Sigmoid colon (tissue), 7 donors: ENCODE data around the gene BTNL3. TPM values are rescaled to one million over a fixed set of nuclear protein-coding genes. Genes with fewer than 3 reads are reported as not detected.

ENCODE experiments used
- DNase-seq: peaks from one replicate; pipeline ENCODE4 v3.0.0-alpha.2; 2019
- H3K27ac ChIP-seq, 4 donors: fragments of 200-600 bp; sonication (generic); one replicate each; pipeline ENCODE4 v1.5.1; 2016 to 2019; ENCODE audit warnings: mild to moderate bottlenecking in 1 of 4
- H3K27me3 ChIP-seq, 3 donors: fragments of 200-600 bp; sonication (generic); one replicate each; pipeline ENCODE4 v1.5.1; 2019; ENCODE audit warnings: mild to moderate bottlenecking in 1 of 3
- H3K36me3 ChIP-seq, 4 donors: fragments of 200-600 bp; sonication (generic); one replicate each; pipeline ENCODE4 v1.5.1; 2016 to 2019
- H3K4me1 ChIP-seq, 4 donors: fragments of 200-600 bp; sonication (generic); one replicate each; pipeline ENCODE4 v1.5.1; 2017 to 2019
- H3K4me3 ChIP-seq, 4 donors: fragments of 200-600 bp; sonication (generic); one replicate each; pipeline ENCODE4 v1.5.1; 2017 to 2019; ENCODE audit warnings: mild to moderate bottlenecking in 2 of 4, moderate library complexity in 1 of 4
- H3K9me3 ChIP-seq, 4 donors: fragments of 200-600 bp in 3 of 4; sonication (generic) in 3 of 4; one replicate each; pipeline versions ENCODE4 v1.5.1 to v1.6.1; 2013 to 2019
- CTCF ChIP-seq, 4 experiments: fragments of 450-650 bp in 3 of 4; fragments of 200-600 bp in 1 of 4; IDR thresholded peaks; one replicate each; pipeline ENCODE4 v1.5.1; 2016 to 2019; ENCODE audit warnings: antibody characterized with exemption in 4 of 4, mild to moderate bottlenecking in 3 of 4, moderate library complexity in 2 of 4
- EP300 ChIP-seq, 4 donors: sonication (generic); formaldehyde crosslinking; IDR thresholded peaks; one replicate each; pipeline ENCODE4 v1.6.1; 2017; ENCODE audit warnings: antibody characterized with exemption in 4 of 4
- POLR2A ChIP-seq, 2 donors: fragments of 450-650 bp; IDR thresholded peaks; one replicate each; pipeline ENCODE4 v1.6.1; 2016; ENCODE audit warnings: antibody characterized with exemption in 2 of 2, mild to moderate bottlenecking in 2 of 2, moderate library complexity in 2 of 2
- POLR2AphosphoS5 ChIP-seq, 4 donors: sonication (generic); formaldehyde crosslinking; IDR thresholded peaks; one replicate each; pipeline ENCODE4 v1.6.1; 2017; ENCODE audit warnings: antibody characterized with exemption in 4 of 4
- WGBS, 2 donors: extraction: QIAGEN DNeasy Blood & Tissue Kit; methylation state at CpG; one replicate each; pipeline ENCODE4 v1.1.7; 2013; 5-methylcytosine and 5-hydroxymethylcytosine counted together
- intact Hi-C: fragments of 100-400 bp; cut with DNase I; formaldehyde crosslinking; loops from one replicate; pipeline ENCODE4 v1.15.1; 2023
- polyA plus RNA-seq, 3 donors: library from polyadenylated mRNA; stranded (reverse); fragments of 200-250 nt; gene quantifications; one replicate each; pipeline ENCODE4 v1.2.3, GENCODE V29; 2013
- total RNA-seq, 4 donors: library from RNA; depleted of rRNA; stranded (reverse); fragments of >200 nt; gene quantifications; one replicate each; pipeline ENCODE4 v1.1.0, GENCODE V29; 2016
- donor health status: healthy with polysubstance abuse.
- donor health status: Bipolar disorder and iron deficiency.
- donor health status: healthy.

BTNL3 gene
- total and polyA plus RNA-seq, 7 donors = 0.36 to 25.6 (median 18.1) TPM; not detected in 3

DNA sequence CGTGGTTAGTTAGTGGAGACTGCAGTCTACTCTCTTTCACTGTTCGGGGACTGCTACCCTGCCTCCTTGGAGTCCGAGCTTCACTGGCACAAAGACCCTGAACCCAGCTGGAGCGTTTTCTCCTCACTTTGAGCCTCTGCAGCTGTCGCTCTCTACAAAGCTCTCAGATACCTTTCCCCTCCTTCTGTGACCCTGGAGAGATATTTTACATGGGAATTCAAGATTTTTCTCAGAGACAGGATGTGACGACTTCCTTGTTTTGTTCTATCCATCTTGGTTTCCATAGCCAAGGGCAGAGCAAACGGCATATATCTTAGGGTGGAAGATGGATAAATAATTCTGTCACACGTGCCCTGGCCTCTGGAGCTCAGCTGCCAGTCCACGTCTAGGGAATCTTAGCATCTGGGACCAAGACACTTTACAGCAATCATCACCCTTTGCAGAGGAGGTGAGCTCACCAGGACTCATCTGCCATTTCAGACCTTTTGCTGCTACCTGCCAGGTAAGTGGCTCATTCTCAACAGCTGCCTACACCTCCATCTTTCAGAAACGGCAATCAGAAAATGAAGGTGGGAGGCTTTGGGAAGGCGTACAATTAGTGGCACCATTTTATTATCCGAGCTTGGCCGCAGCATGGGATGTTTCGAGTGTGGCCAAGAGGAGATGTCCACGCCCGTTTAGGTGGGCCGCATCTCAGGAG lies 51.4 kb downstream of the BTNL3 start, which contains the start of gene BTNL9:
Gene BTNL9, plus strand, starts transcription at position 336 of the 700 bp plus-strand sequence. CDS start 5,224 bp downstream, outside the sequence.
- intact Hi-C loops = no loop called here
- TF ChIP-seq POLR2AphosphoS5 (IDR thresholded peaks at IDR 0.05) = no peak
- TF ChIP-seq POLR2A (IDR thresholded peaks at IDR 0.05) = no peak
- TF ChIP-seq EP300 (IDR thresholded peaks at IDR 0.05) = no peak
- TF ChIP-seq CTCF (IDR thresholded peaks at IDR 0.05) = no peak
- H3K4me1 ChIP-seq = no peaks in the 10 kb centered on the region
- WGBS, 2 donors = 56 to 71% methylated on average over 17 of the region's 17 CpGs
- no peaks in the 10 kb centered on the region for H3K36me3 ChIP-seq
- peak within 1 kb of the TSS in 1 of 4 donors; percentile 8 for H3K4me3 ChIP-seq
- H3K9me3 ChIP-seq = no peaks in the 10 kb centered on the region
- no peak for DNase-seq
- H3K27me3 ChIP-seq = peaks cover 0 to 45% (median 0%) of the 10 kb centered on the region in 3 donors
- no peak within 1 kb of the TSS for H3K27ac ChIP-seq

DNA sequence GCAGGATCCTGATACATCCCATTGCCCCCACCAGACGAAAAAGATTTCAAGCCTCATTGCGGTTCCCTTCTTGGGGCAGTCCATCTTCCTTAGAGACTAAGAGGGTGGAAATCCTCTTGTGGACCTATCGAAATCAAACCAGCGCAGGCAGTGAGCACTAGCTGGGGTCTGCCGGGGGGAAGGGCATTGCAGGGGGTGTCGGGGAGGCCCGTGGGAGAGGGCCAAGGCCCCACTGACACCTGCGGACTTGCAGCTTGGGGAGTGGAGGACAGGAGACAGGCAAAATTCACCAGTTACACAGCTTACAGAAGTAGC lies 51.9 kb downstream of the BTNL3 start:
- WGBS, 2 donors = 85 to 90% methylated on average over 8 of the region's 8 CpGs
- intact Hi-C loops = no loop called here
- Histone ChIP-seq H3K27ac (no peak overlapping the region), H3K36me3 (no peaks in the 10 kb centered on the region), H3K4me1 (no peaks in the 10 kb centered on the region), H3K27me3 (peaks cover 0 to 45% (median 0%) of the 10 kb centered on the region in 3 donors), H3K4me3 (peak overlapping the region in 1 of 4 donors; percentile 8), H3K9me3 (no peaks in the 10 kb centered on the region)
- DNase-seq = no peak
- TF ChIP-seq EP300 (IDR thresholded peaks at IDR 0.05) (no peak), POLR2A (IDR thresholded peaks at IDR 0.05) (no peak), CTCF (IDR thresholded peaks at IDR 0.05) (no peak), POLR2AphosphoS5 (IDR thresholded peaks at IDR 0.05) (no peak)

DNA sequence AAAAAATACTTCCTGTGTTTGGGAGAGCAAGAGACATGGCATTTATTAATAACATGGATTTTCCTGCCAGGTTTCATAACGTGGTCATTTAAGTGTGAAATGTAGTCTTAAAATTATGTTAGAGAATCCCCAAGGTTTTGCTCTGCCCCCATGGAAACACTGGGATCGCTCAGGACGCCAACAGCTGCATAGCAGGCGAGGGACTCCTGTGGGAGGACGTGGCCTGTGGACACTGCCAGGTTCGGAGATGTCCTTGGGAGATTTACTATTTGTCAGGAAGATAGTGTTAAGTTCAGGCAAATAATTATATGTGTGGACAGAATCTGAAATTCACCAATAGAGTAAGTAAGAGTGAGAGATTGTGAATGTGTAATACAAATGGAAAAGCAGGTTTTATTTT lies 52.4 kb downstream of the BTNL3 start:
- WGBS, 2 donors = 62 to 65% methylated on average over 6 of the region's 6 CpGs
- Histone ChIP-seq H3K27ac (no peak overlapping the region), H3K36me3 (no peaks in the 10 kb centered on the region), H3K27me3 (peaks cover 0 to 49% (median 3%) of the 10 kb centered on the region in 3 donors), H3K9me3 (no peaks in the 10 kb centered on the region), H3K4me1 (no peaks in the 10 kb centered on the region), H3K4me3 (peak overlapping the region in 1 of 4 donors; percentile 8)
- TF ChIP-seq POLR2AphosphoS5 (IDR thresholded peaks at IDR 0.05) (no peak), POLR2A (IDR thresholded peaks at IDR 0.05) (no peak), CTCF (IDR thresholded peaks at IDR 0.05) (no peak)
- DNase-seq = no peak
- intact Hi-C loops = no loop called here

GRCh38 chr5:181042036-181042713 lies 53.5 kb downstream of the BTNL3 start:
- H3K36me3 ChIP-seq = no peaks in the 10 kb centered on the region
- DNase-seq = no peak
- WGBS, 2 donors = 67 to 70% methylated on average over 15 of the region's 15 CpGs
- H3K4me3 ChIP-seq = no peak overlapping the region
- no peak overlapping the region for H3K27ac ChIP-seq
- H3K9me3 ChIP-seq = no peaks in the 10 kb centered on the region
- no peaks in the 10 kb centered on the region for H3K4me1 ChIP-seq
- TF ChIP-seq CTCF (IDR thresholded peaks at IDR 0.05) (no peak), POLR2AphosphoS5 (IDR thresholded peaks at IDR 0.05) (no peak), POLR2A (IDR thresholded peaks at IDR 0.05) (no peak), EP300 (IDR thresholded peaks at IDR 0.05) (no peak)
- H3K27me3 ChIP-seq = peaks cover 0 to 50% (median 15%) of the 10 kb centered on the region in 3 donors
- intact Hi-C loops = no loop called here
